Mammary epithelial cell (primary cell): ENCODE data around the gene DNAJC17.

Experiments
- EZH2 ChIP-seq: IDR thresholded peaks from 2 replicates; pipeline ENCODE4 v1.6.1; 2012; ENCODE audit warnings: low read length, inconsistent platforms, borderline replicate concordance
- TF ChIP-seq, protein P1 (sequence below), 2 donors: IDR thresholded peaks in 1 of 2; conservative IDR thresholded peaks in 1 of 2; 2 replicates each; pipeline ENCODE4 v1.5.1; 2011 to 2012; ENCODE audit warnings: inconsistent platforms in 2 of 2, low read length in 2 of 2, mild to moderate bottlenecking in 2 of 2, control low read depth in 1 of 2, low read depth in 1 of 2; ENCODE audit not compliant: insufficient read depth in 1 of 2; ENCODE audit errors: extremely low read depth in 1 of 2

DNA sequence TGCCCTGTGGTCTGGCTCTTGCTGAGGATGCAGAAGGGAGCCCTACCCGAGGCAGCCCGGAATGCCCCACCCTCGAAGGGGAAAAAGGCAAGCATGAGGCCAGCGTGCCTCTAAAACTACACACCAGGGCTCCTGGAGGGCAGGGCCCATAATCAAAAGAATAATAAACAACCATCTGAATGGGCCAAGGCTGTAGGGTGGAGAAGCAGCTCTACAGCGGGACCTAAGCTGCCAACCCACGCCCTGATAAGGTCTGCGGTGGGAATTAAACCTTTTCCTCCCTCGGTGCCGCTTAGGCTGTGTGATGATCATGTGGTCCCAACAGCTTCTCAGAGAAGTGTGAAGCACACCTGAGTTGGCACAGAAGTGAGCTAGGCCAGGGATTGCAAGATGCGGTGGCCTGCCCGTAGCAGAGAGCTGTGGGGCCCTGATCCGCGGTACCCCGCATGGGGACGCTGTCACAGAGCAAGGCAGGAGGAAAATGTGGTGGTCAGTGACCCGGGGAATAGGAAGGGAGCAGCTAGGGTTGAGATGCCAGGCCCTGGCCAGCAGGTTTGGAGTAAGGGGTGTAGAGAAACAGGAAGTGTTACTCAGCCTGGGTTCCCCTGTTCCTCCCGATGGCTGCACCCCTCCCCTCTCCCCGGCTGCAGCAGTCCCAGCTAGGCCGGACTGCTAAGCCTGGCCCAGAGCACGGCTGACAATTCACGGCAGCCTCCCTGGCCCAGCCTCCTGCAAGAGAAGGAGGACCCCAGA, 38.6 kb downstream of the DNAJC17 start:
- TF ChIP-seq, protein P1, sequence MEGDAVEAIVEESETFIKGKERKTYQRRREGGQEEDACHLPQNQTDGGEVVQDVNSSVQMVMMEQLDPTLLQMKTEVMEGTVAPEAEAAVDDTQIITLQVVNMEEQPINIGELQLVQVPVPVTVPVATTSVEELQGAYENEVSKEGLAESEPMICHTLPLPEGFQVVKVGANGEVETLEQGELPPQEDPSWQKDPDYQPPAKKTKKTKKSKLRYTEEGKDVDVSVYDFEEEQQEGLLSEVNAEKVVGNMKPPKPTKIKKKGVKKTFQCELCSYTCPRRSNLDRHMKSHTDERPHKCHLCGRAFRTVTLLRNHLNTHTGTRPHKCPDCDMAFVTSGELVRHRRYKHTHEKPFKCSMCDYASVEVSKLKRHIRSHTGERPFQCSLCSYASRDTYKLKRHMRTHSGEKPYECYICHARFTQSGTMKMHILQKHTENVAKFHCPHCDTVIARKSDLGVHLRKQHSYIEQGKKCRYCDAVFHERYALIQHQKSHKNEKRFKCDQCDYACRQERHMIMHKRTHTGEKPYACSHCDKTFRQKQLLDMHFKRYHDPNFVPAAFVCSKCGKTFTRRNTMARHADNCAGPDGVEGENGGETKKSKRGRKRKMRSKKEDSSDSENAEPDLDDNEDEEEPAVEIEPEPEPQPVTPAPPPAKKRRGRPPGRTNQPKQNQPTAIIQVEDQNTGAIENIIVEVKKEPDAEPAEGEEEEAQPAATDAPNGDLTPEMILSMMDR (conservative IDR thresholded peaks at IDR 0.05 in 1 of 2, IDR thresholded peaks at IDR 0.05 in 1 of 2; ENCODE audit: extremely low read depth in 1 of 2, insufficient read depth in 1 of 2, low read depth in 1 of 2, low read length in 2 of 2) = no peak
- TF ChIP-seq EZH2 = no peak
